ENCODE measurements around the gene PTPRM. TPM values are rescaled to one million over a fixed set of nuclear protein-coding genes. Genes with fewer than 3 reads are reported as not detected.

The PTPRM gene
- polyA plus RNA-seq, 1 donor from 2014 or later = 126 TPM

- Histone ChIP-seq H3K27ac (ENCODE audit: low read length) (no peak overlapping the region), H3K9me2 (ENCODE audit: insufficient read depth, low read length) (no peaks in the 10 kb centered on the region), H3K27me3 (ENCODE audit: insufficient read depth, low read depth, low read length) (no peaks in the 10 kb centered on the region), H3K4me2 (ENCODE audit: low read length) (no peak overlapping the region), H3F3A (ENCODE audit: insufficient read depth, low read length, poor library complexity, severe bottlenecking) (no peaks in the 10 kb centered on the region), H3K4me3 (ENCODE audit: low read length) (no peak overlapping the region), H4K20me1 (ENCODE audit: insufficient read depth) (no peaks in the 10 kb centered on the region), H3K9ac (ENCODE audit: low read length) (no peak overlapping the region), H3K9me3 (ENCODE audit: low read length) (no peaks in the 10 kb centered on the region), H3K36me3 (ENCODE audit: insufficient read depth, low read length) (no peaks in the 10 kb centered on the region), H3K79me2 (replicated peaks; ENCODE audit: insufficient read depth, low read length) (no peaks in the 10 kb centered on the region), H2AFZ (ENCODE audit: low read depth, low read length) (no peak overlapping the region)
- TF ChIP-seq RAD21 (conservative IDR thresholded peaks at IDR 0.05) = no peak
- no peak for TF ChIP-seq EZH2 (IDR thresholded peaks at IDR 0.05; ENCODE audit: borderline replicate concordance, insufficient read depth, low read length, poor library complexity, severe bottlenecking)
- no peak for TF ChIP-seq EP300 (conservative IDR thresholded peaks at IDR 0.05; ENCODE audit: poor library complexity, severe bottlenecking)
- no peak for TF ChIP-seq TAF1 (IDR thresholded peaks at IDR 0.05; ENCODE audit: low read depth)
- no peak for TF ChIP-seq CTCF (IDR thresholded peaks at IDR 0.05; ENCODE audit: poor library complexity, severe bottlenecking)
- TF ChIP-seq MXI1 (conservative IDR thresholded peaks at IDR 0.05; ENCODE audit: poor library complexity, severe bottlenecking) = no peak
- no peak for TF ChIP-seq REST (IDR thresholded peaks at IDR 0.05; ENCODE audit: borderline replicate concordance)
- no peak for TF ChIP-seq POLR2AphosphoS5 (IDR thresholded peaks at IDR 0.05)
- TF ChIP-seq SMC3 (conservative IDR thresholded peaks at IDR 0.05; ENCODE audit: poor library complexity) = no peak
These were observed 686.8 kb downstream of the PTPRM start for GRCh38 chr18:8253944-8254343.

- H3K27me3 ChIP-seq (ENCODE audit: insufficient read depth, low read depth, low read length) = no peaks in the 10 kb centered on the region
- no peak overlapping the region for H3K4me3 ChIP-seq (ENCODE audit: low read length)
- no peak overlapping the region for H3K27ac ChIP-seq (ENCODE audit: low read length)
- TF ChIP-seq EP300 (conservative IDR thresholded peaks at IDR 0.05; ENCODE audit: poor library complexity, severe bottlenecking) (no peak), SMC3 (conservative IDR thresholded peaks at IDR 0.05; ENCODE audit: poor library complexity) (no peak), CTCF (IDR thresholded peaks at IDR 0.05; ENCODE audit: poor library complexity, severe bottlenecking) (no peak)
- H2AFZ ChIP-seq (ENCODE audit: low read depth, low read length) = no peak overlapping the region
- H3F3A ChIP-seq (ENCODE audit: insufficient read depth, low read length, poor library complexity, severe bottlenecking) = no peaks in the 10 kb centered on the region
- H3K9me2 ChIP-seq (ENCODE audit: insufficient read depth, low read length) = no peaks in the 10 kb centered on the region
- no peaks in the 10 kb centered on the region for H3K9me3 ChIP-seq (ENCODE audit: low read length)
- no peak overlapping the region for H3K4me2 ChIP-seq (ENCODE audit: low read length)
- H4K20me1 ChIP-seq (ENCODE audit: insufficient read depth) = no peaks in the 10 kb centered on the region
- no peaks in the 10 kb centered on the region for H3K79me2 ChIP-seq (replicated peaks; ENCODE audit: insufficient read depth, low read length)
- no peaks in the 10 kb centered on the region for H3K36me3 ChIP-seq (ENCODE audit: insufficient read depth, low read length)
- no peak overlapping the region for H3K9ac ChIP-seq (ENCODE audit: low read length)
These were observed 687.5 kb downstream of the PTPRM start for GRCh38 chr18:8254654-8255053.
